ENCODE measurements around the gene CD151.

The CD151 gene

GRCh38 chr11:843818-844692 is 11.3 kb downstream of the CD151 start:
- DNase-seq: peak; percentile 83

DNA sequence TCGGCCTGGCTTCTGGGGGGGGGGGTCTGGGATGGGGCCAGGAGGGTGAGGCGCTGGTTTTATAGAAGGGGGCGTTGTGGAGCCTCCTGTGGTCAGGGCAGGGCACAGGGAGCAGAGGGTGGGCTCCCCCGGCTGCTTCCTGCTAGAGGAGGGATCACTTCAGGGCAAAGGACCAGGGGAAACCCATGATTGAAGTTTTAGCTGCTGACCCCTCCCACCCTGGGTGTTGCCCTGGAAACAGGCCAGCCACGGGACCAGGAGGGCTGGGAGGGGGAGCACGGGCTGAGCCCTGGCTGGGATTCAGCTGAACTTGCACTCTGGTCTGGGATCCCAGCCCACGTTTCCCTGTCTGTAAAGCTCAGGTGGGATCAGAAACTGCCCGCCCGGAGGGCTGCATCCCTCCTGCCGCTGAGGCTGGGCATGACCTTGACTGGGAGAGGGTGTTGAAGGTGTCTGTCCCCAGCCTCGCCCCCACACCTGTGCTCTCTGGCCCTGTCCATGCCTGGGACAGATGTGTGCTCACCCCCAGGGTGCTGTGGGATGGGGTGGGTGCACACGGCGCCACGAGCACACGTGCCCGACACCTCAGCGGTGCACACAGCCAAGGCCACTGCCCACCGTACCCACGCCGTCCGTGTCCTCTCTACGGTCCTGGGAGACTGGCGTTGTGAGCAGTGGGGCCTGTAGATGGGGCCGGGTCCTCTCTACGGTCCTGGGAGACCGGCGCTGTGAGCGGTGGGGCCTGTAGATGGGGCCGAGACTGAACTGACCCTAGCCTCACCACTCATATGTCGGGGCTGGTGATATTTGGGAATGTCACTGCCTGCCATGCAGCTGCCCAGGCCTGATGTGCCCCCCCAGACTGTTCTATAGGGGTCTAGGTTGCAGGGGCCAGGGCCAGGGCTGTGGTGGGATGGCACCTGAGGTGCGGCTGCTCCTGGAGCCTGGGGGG is 12.2 kb downstream of the CD151 start:
- peak; percentile 61 for DNase-seq

DNA sequence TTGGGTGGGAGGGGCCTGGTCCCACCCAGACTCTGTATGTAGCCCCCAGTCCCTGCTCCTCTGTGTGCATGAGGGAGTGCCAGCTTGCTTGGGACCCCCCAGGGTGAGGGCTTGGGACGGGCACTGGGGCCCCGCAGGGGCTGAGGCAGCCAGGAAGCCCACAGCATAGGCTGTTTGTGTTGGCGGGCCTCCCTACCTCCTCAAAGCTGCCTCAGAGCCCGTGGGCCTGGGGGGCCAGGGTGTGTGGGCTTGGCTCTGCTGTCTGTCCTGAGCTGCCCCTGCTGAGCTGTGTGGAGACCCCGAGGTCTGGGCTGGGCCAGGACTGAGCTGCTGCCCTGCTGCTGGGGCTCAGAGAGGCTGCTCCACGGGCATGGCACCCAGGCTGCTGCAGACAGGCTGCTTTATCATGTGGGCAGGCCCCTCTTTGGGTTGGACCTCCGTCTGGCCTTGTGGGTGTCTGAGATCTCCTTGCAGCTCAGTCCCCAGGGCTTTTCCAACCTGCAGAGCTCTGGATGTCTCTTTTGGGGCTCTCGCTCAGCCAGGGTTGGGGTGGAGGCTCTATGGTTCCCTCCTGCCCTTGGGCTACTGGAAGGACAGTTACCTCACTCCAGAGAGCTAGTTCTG is 13.2 kb downstream of the CD151 start:
- DNase-seq: no peak

DNA sequence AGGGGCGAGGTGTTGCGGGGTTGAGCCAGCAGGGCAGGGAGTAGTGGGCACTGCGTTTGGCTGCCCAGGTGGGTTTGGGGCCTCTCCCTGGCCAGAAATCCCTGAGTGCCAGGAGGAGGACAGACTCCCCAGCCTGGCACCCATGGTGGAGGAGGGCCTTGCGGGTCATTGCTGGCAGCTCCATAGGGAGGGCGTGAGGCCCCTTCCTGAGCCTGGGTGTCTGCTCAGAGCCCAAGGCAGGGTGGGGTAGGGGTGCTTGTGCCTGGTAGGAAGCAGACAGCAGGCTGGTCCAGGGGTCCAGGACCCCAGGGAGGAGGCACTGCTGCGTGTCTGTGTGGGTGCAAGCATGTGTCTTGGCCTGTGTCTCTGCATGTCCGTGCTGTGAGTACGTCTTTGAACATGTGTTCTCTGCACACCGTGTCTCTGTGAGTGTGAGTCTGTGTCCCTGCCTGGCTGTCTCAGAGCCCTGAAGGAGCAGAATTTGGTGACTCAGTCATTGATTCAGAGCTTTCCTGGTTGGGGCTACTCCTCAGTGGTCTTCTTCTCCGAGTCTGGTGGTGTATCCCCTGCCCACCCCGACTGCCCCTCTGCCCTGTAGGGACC is 13.8 kb downstream of the CD151 start:
- DNase-seq: no peak

GRCh38 chr11:847876-848275 is 15.1 kb downstream of the CD151 start:
- no peak for DNase-seq

- no peak for DNase-seq
These were observed 15.7 kb downstream of the CD151 start for GRCh38 chr11:848380-848931.

DNA sequence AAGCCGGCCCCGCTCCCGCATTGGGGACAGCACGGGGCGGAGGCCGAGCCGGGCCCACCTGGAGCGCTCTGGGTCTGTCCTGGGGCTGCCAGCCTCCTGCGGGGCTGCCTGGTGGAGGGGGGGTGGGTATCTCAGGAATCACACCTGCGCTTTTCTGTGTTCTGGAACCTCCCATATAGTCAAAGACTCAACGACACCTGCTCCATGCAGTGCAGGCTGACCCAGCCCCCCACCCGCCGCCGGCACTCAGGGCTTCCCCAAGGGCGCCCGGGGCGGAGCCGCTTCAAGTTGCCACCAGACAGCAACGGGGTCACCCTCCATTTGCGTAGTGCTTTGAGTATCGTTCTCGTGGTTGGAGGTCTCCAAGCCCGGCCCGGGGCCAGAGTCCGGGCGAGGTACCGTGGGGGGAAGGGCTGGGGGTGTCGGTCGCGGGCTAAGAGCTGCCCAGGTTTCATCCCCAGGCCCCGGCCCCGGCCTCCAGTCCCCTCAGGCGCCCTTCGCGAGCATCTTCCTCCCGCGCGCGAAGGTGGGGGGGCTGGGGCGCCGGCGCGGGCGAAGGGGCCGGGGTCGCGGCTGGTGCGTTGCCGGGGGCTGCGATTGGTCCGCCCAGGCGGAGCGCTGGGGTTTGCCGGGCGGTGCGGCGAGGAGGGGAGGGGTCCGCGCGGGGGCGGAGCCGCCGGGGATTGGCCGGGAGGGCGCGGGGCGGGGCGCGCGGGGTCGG is 16.5 kb downstream of the CD151 start:
- no peak for DNase-seq

DNA sequence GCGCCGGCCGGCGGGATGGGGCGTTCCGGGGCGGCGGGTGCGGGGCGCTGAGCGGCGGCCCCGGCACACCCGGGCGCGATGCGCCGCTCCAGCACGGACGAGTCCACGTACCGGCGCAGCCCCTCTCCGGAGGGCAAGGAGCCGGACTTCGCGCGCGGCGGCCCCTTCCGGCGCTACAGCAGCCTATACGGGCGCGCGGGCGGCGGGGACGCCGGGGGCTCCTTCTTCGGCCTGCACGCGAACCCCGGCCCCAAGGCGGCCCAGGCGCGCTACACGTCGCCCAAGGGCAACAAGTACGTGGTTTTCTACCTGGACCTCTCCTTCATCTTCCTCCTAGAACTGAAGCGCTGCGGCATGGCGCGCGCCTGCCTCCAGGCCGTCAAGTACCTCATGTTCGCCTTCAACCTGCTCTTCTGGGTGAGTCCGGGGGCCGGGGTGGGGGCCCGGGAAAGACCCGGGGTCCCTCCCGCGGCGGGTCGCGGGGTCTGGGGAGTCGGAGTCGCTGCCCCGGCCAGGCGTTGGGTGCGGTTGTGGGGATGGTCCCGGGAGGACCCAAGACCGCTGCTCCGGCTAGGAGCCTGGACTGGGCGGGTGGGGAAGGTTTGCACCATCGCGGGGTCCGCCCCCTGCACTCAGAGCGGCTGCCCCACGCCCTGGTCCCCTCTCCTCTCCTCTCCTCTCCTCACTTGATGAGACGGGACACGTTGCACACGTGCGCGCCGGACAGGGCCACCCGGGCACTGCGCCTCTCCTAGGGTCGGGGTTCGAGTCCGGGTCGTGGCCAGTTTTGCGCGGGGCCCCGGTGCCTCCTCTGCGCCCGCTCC is 17.4 kb downstream of the CD151 start:
- no peak for DNase-seq

- DNase-seq: no peak
These were observed 18.3 kb downstream of the CD151 start for GRCh38 chr11:850775-851763.

- DNase-seq: no peak
These were observed 20.0 kb downstream of the CD151 start for GRCh38 chr11:852762-853161.

- DNase-seq: no peak
These were observed 21.1 kb downstream of the CD151 start for GRCh38 chr11:853682-854448.

- DNase-seq: no peak
These were observed 22.0 kb downstream of the CD151 start for GRCh38 chr11:854601-855329.

DNA sequence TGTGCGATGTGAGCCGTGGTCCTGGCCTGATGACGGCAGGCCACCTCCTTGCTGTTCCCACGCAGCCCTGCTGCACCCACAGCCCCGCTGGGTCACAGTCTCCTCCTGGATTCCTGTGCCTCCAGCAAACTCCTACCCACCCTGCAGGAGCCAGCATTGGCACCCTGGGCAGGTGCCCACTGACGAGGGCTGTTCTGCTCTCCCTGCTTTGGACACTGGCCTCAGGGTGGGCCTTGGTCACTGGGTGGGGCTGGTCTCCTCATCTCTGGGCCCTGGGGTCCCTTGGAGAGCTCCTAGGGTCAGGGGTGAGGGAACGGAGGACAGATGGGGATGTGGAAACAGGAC is 22.6 kb downstream of the CD151 start:
- DNase-seq: no peak

DNA sequence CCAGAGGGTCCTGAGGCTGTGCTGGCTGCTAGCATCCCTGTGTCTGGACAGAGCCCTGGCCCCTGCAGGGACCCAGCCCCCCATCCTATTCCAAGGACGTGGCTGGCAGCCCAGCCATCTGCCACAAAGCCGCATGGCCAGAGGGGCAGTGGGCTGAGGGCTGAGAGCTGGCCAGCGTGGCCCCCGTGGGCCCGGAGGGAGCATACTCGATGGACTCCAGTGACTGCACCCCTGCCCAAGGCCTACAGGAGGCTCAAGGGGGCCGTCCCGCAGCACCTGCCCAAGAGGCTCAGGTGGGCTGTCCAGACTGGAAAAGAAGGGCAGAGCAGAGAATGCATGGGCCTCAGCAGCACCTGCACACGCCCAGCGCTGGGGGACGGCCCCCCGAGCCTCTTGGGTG is 23.0 kb downstream of the CD151 start:
- no peak for DNase-seq

DNA sequence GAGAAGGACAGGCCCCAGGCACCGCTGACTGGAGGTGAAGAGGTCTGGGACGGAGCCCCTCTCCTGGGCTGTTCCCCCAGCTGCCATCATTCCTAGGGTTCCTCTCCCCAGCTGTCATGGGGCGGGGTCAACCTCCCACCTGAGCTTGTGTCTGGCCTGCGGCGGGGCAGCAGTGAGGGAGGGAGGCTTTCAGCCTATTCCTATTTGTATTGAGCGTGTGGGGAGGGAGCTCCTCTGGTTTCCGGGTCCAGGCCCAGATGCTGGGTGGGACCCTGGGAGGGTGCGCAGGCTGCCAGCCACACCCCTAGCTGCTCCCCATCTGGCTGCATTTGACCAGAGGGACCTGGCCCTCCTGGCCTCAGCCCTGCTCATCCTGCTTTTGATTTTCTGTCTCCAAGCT is 23.6 kb downstream of the CD151 start:
- DNase-seq: no peak

DNA sequence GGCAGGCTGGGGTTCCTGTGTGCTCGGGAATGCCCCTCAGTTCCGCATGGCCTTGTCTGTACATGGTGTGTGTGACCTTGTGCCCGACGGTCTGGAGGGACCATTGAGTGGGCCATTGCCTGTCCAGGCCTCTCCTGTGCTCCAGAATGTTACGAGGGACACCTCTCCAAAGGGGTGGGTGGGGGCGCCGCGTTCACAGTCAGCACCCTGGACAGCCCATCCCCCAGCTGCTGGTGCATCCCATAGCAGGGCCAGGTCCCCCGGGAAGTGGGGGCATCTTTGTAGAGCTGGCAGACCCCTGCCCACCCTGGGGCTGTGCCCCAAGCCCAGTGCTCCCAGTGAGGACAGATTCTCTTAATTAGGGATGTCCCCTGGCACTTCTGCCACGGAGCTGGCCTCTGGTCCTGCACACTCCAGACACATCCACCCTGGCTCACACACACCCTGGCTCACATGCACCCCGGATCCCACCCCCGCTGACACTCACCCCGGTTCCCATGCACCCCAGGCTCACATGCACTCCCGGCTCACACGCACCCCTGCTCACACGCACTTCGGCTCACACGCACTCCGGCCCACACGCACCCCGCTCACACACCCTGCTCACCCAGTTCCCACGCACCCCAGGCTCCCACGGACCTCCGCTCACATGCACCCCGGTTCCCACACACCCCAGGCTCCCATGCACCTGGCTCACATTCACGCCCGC is 25.5 kb downstream of the CD151 start:
- no peak for DNase-seq

DNA sequence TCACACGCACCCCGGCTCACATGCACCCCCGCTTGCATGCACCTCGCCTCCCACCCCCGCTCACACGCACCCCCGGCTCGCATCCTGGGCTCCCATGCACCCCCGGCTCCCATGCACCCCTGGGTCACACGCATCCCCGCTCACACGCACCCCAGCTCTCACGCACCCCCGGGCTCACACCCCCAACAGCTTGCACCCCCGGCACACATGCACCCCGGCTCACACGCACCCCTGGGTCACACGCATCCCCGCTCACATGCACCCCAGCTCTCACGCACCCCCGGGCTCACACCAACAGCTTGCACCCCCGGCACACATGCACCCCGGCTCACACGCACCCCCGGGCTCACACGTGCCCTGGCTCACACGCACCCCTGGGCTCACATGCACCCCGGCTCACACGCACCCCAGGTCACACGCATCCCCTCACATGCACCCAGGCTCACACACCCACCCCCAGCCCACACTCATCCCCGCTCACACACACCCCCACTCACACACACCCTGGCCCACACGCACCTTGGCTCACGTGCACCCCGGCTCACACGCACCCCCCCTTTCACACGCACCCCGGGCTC is 26.1 kb downstream of the CD151 start:
- no peak for DNase-seq
